Stimulated activated CD4-positive, alpha-beta T cell treated with anti-CD3 and anti-CD28 coated beads, Interleukin-4, amount 100 ng/mL, for 1 hour (primary cell): ENCODE data around the gene IL3RA.
"Not testable (repeated sequence)": the region's sequence is repeated elsewhere in the genome, so short reads cannot be mapped to it uniquely, and the experiment has no call there.

Experiments
- DNase-seq: peaks from one replicate; pipeline ENCODE4 v3.0.0-alpha.2; 2020

The IL3RA gene

GRCh38 chrX:1332433-1332832, 4.2 kb upstream of the IL3RA start:
- DNase-seq = not testable (repeated sequence)

GRCh38 chrX:1334854-1335253, 1.7 kb upstream of the IL3RA start:
- no peak for DNase-seq

- DNase-seq = no peak
These were observed 579 bp downstream of the IL3RA start for GRCh38 chrX:1336948-1337779.

GRCh38 chrX:1341545-1342184, 5.1 kb downstream of the IL3RA start:
- DNase-seq = no peak

- not testable (repeated sequence) for DNase-seq
These were observed 13.0 kb downstream of the IL3RA start for GRCh38 chrX:1349606-1350005.

GRCh38 chrX:1351981-1352714, 15.6 kb downstream of the IL3RA start:
- no peak for DNase-seq

- DNase-seq = no peak
These were observed 17.7 kb downstream of the IL3RA start for GRCh38 chrX:1354036-1355019.

GRCh38 chrX:1355131-1356046, 18.8 kb downstream of the IL3RA start:
- no peak for DNase-seq

GRCh38 chrX:1357993-1358392, 21.4 kb downstream of the IL3RA start:
- DNase-seq = no peak

GRCh38 chrX:1358793-1359476, 22.4 kb downstream of the IL3RA start:
- DNase-seq = no peak

GRCh38 chrX:1359477-1359873, 22.9 kb downstream of the IL3RA start:
- no peak for DNase-seq

- DNase-seq = no peak
These were observed 23.6 kb downstream of the IL3RA start for GRCh38 chrX:1360171-1360570.

GRCh38 chrX:1361275-1361674, 24.7 kb downstream of the IL3RA start:
- no peak for DNase-seq

- no peak for DNase-seq
These were observed 25.3 kb downstream of the IL3RA start for GRCh38 chrX:1361910-1362309.

GRCh38 chrX:1366363-1366762, 29.8 kb downstream of the IL3RA start:
- DNase-seq = not testable (repeated sequence)

- no peak for DNase-seq
These were observed 31.8 kb downstream of the IL3RA start for GRCh38 chrX:1368385-1368698.

GRCh38 chrX:1378306-1378759, 41.7 kb downstream of the IL3RA start:
- DNase-seq = no peak

GRCh38 chrX:1380672-1381233, 44.2 kb downstream of the IL3RA start:
- no peak for DNase-seq

- DNase-seq = no peak
These were observed 48.2 kb downstream of the IL3RA start for GRCh38 chrX:1384658-1385252.
